HepG2 (cell line): ENCODE results near the gene SRGAP3. TPM values are rescaled to one million over a fixed set of nuclear protein-coding genes. Genes with fewer than 3 reads are reported as not detected.

Experiments
- ATAC-seq: fragments of 200-7000 bp; cut with Tn5 transposase; 3 replicates; pipeline ENCODE4 v1.9.1; 2020; ENCODE audit warnings: mild to moderate bottlenecking, moderate library complexity
- BruUV-seq: library from RNA; stranded (reverse); fragments of 400-500 nt; replicated peaks from 2 replicates; lab custom pipeline; 2021; lab: Mats Ljungman, UMichigan
- CTCF ChIA-PET: fragments of 300-600 bp; formaldehyde crosslinking; extraction: SDS; loops from one replicate; lab custom pipeline; 2021; ENCODE audit warnings: low total read pairs, inconsistent platforms, low intra/inter-chr PET ratio; lab: Yijun Ruan, JAX
- POLR2A ChIA-PET: fragments of 350-600 bp; sonication (Branson Sonifier 250); formaldehyde crosslinking; loops from one replicate; lab custom pipeline; 2020; ENCODE audit warnings: antibody characterized with exemption, inconsistent platforms; lab: Yijun Ruan, JAX
- DNase-seq: peaks from one replicate; pipeline ENCODE4 v3.0.0-alpha.2; 2015; ENCODE audit warnings: low spot score
- FAIRE-seq: peaks from 3 replicates; lab custom pipeline; 2011; peaks lifted over from hg19 to GRCh38; lab: Jason Lieb, UNC
- H2AFZ ChIP-seq: one replicate; pipeline ENCODE4 v1.6.1; 2011; ENCODE audit warnings: low read length, inconsistent platforms
- H3K27ac ChIP-seq: fragments of 300-600 bp; 3 replicates; pipeline ENCODE4 v1.8.0; 2011; ENCODE audit warnings: mixed run types, mild to moderate bottlenecking, mixed read lengths, low read length, inconsistent platforms; ENCODE audit not compliant: insufficient read depth; ENCODE audit errors: extremely low read length
- H3K27me3 ChIP-seq, 2 experiments: fragments of 200-600 bp in 1 of 2; 2 replicates in 1 of 2; 3 replicates in 1 of 2; pipeline versions ENCODE4 v1.6.0 to v1.8.0; 2011; ENCODE audit warnings: low read length in 2 of 2, mild to moderate bottlenecking in 2 of 2, moderate library complexity in 2 of 2, inconsistent platforms in 1 of 2; ENCODE audit not compliant: insufficient read depth in 2 of 2, control insufficient read depth in 1 of 2
- H3K36me3 ChIP-seq, 2 experiments: fragments of 200-600 bp in 1 of 2; replicated peaks in 1 of 2; 2 replicates in 1 of 2; 3 replicates in 1 of 2; pipeline versions ENCODE4 v1.5.1 to v1.8.0; 2011; ENCODE audit warnings: low read length in 2 of 2, inconsistent platforms in 1 of 2; ENCODE audit not compliant: insufficient read depth in 2 of 2, control insufficient read depth in 1 of 2
- H3K4me1 ChIP-seq: 2 replicates; pipeline ENCODE4 v1.5.1; 2012; ENCODE audit warnings: low read length, inconsistent platforms; ENCODE audit not compliant: insufficient read depth
- H3K4me2 ChIP-seq: 2 replicates; pipeline ENCODE4 v1.6.0; 2011; ENCODE audit warnings: low read depth, low read length, inconsistent platforms
- H3K4me3 ChIP-seq, 3 experiments: fragments of 200-600 bp in 1 of 3; sonication (generic), shearing (Covaris generic) in 1 of 3; replicated peaks in 1 of 3; 2 replicates each; pipeline ENCODE4 v1.5.1; 2011 to 2016; ENCODE audit warnings: low read length in 3 of 3, inconsistent platforms in 2 of 3, low read depth in 2 of 3, mild to moderate bottlenecking in 2 of 3, control low read depth in 1 of 3, mixed read lengths in 1 of 3; ENCODE audit not compliant: insufficient read depth in 1 of 3
- H3K79me2 ChIP-seq: one replicate; pipeline ENCODE4 v1.6.1; 2011; ENCODE audit warnings: low read length, inconsistent platforms; ENCODE audit not compliant: insufficient read depth
- H3K9ac ChIP-seq: 2 replicates; pipeline ENCODE4 v1.6.0; 2011; ENCODE audit warnings: mild to moderate bottlenecking, low read depth, low read length, inconsistent platforms; ENCODE audit not compliant: insufficient read depth
- H3K9me3 ChIP-seq: 2 replicates; pipeline ENCODE4 v1.5.1; 2012; ENCODE audit warnings: mild to moderate bottlenecking, low read length
- H4K20me1 ChIP-seq: 2 replicates; pipeline ENCODE4 v1.6.0; 2011; ENCODE audit warnings: inconsistent platforms, mild to moderate bottlenecking, low read length, moderate library complexity; ENCODE audit not compliant: insufficient read depth
- GFI1 ChIP-seq: sonication (generic); formaldehyde crosslinking; IDR thresholded peaks from 2 replicates; pipeline ENCODE4 v1.5.0; 2020; ENCODE audit warnings: missing genetic modification reagents, mild to moderate bottlenecking, borderline replicate concordance
- HNF4G ChIP-seq, 2 experiments: sonication (generic) in 1 of 2; formaldehyde crosslinking in 1 of 2; IDR thresholded peaks; 2 replicates each; pipeline versions ENCODE4 v1.4.0 to v1.6.1; 2011 to 2020; ENCODE audit warnings: borderline replicate concordance in 2 of 2, low read depth in 2 of 2, mild to moderate bottlenecking in 2 of 2, low read length in 1 of 2, missing genetic modification reagents in 1 of 2, moderate library complexity in 1 of 2
- MTERF4 ChIP-seq: sonication (generic); formaldehyde crosslinking; IDR thresholded peaks from 2 replicates; pipeline ENCODE4 v1.8.0; 2023; ENCODE audit warnings: mild to moderate bottlenecking, missing genetic modification reagents
- NFKB2 ChIP-seq: sonication (generic); formaldehyde crosslinking; IDR thresholded peaks from 2 replicates; pipeline ENCODE4 v1.4.0; 2020; ENCODE audit warnings: missing genetic modification reagents, borderline replicate concordance
- REPIN1 ChIP-seq: sonication (generic); formaldehyde crosslinking; IDR thresholded peaks from 2 replicates; pipeline ENCODE4 v1.8.0; 2022; ENCODE audit warnings: missing genetic modification reagents, low read depth, mild to moderate bottlenecking, borderline replicate concordance
- SKIL ChIP-seq: sonication (generic); formaldehyde crosslinking; IDR thresholded peaks from 2 replicates; pipeline ENCODE4 v1.8.0; 2022; ENCODE audit warnings: missing genetic modification reagents, mild to moderate bottlenecking, moderate library complexity, borderline replicate concordance
- SMARCC2 ChIP-seq: fragments of 450-650 bp; IDR thresholded peaks from 2 replicates; pipeline ENCODE4 v1.6.1; 2017; ENCODE audit warnings: antibody characterized with exemption, mild to moderate bottlenecking
- SMYD3 ChIP-seq: sonication (generic); formaldehyde crosslinking; IDR thresholded peaks from 2 replicates; pipeline ENCODE4 v1.8.1; 2023; ENCODE audit warnings: mild to moderate bottlenecking, missing genetic modification reagents
- TEAD3 ChIP-seq: optimal IDR thresholded peaks from 2 replicates; pipeline ENCODE3; 2016; ENCODE audit warnings: borderline replicate concordance
- ZNF263 ChIP-seq: sonication (generic); formaldehyde crosslinking; IDR thresholded peaks from 2 replicates; pipeline ENCODE4 v1.4.0; 2020; ENCODE audit warnings: missing genetic modification reagents
- ZNF333 ChIP-seq: sonication (generic); formaldehyde crosslinking; IDR thresholded peaks from 2 replicates; pipeline ENCODE4 v1.4.0; 2020; ENCODE audit warnings: mild to moderate bottlenecking, missing genetic modification reagents, borderline replicate concordance
- WGBS: methylation state at CpG from one replicate; pipeline ENCODE4 v1.1.6; 2017; ENCODE audit warnings: low lambda C conversion rate; 5-methylcytosine and 5-hydroxymethylcytosine counted together
- in situ Hi-C: cut with HindIII; loops from 2 replicates; pipeline ENCODE4 v1.10.0; 2017; ENCODE audit warnings: low pct_unique_long_range_greater_than_20kb; ENCODE audit not compliant: extremely low pct_ligation_motif_present
- intact Hi-C: fragments of 100-400 bp; cut with micrococcal nuclease; formaldehyde crosslinking; loops from one replicate; pipeline ENCODE4 v1.10.0; 2022; ENCODE audit not compliant: unreplicated experiment
- polyA plus RNA-seq, 8 experiments: library from polyadenylated mRNA; depleted of rRNA in 3 of 8; stranded (reverse) in 7 of 8; unstranded in 1 of 8; fragments of >200 nt; fragmentation: Illumina TruSeq in 4 of 8; extraction: Trizol in 4 of 8; gene quantifications; 2 replicates each; pipeline versions ENCODE4 v1.2.1 to v1.2.3, GENCODE V29; 2011 to 2016; ENCODE audit warnings: low read depth in 4 of 8, missing spikeins in 1 of 8, mixed read lengths in 1 of 8; ENCODE audit not compliant: insufficient read depth in 1 of 8
- total RNA-seq, 5 experiments: library from RNA; depleted of rRNA; stranded (reverse); fragments of >200 nt; fragmentation: Illumina TruSeq; extraction: Trizol; gene quantifications; 2 replicates each; pipeline ENCODE4 v1.2.3, GENCODE V29; 2016; ENCODE audit warnings: low read depth in 1 of 5
- TF ChIP-seq, protein P1 (sequence below): sonication (generic); formaldehyde crosslinking; IDR thresholded peaks from 2 replicates; pipeline ENCODE4 v1.5.0; 2020; ENCODE audit warnings: missing genetic modification reagents

Gene SRGAP3
- total and polyA plus RNA-seq, 2 of the 13 experiments (the other 11 are each of a cell fraction or from before 2014, with no cell fraction given): 1.2 to 1.4 TPM

- no peak for ATAC-seq
- Histone ChIP-seq H3K27ac (no peak overlapping the region), H3K27me3 (peaks cover 0 to 7% of the 10 kb centered on the region in 2 experiments; a peak in 1 of 5 replicates), H3K4me2 (no peak overlapping the region), H3K36me3 (no peaks in the 10 kb centered on the region), H3K79me2 (no peaks in the 10 kb centered on the region), H3K4me3 (no peak overlapping the region), H2AFZ (no peak overlapping the region), H4K20me1 (no peaks in the 10 kb centered on the region), H3K9me3 (no peaks in the 10 kb centered on the region), H3K4me1 (peaks cover 11% of the 10 kb centered on the region), H3K9ac (no peak overlapping the region)
- ChIA-PET POLR2A (no interaction called here), CTCF (no interaction called here)
- WGBS: 62% methylated on average over 8 of the region's 8 CpGs
- no TSS peak for BruUV-seq
- intact Hi-C loops: no loop called here
- no peak for DNase-seq
- in situ Hi-C loops: no loop called here
- FAIRE-seq: no peak
- TF ChIP-seq HNF4G (IDR thresholded peaks at IDR 0.05; ENCODE audit: borderline replicate concordance, low read depth, low read length) (no peak), HNF4G (CRISPR knock-in tag; IDR thresholded peaks at IDR 0.05; ENCODE audit: borderline replicate concordance, low read depth) (no peak), SKIL (CRISPR knock-in tag) (no peak), ZNF333 (CRISPR knock-in tag) (no peak), REPIN1 (CRISPR knock-in tag) (no peak), TEAD3 (CRISPR knock-in tag) (no peak), NFKB2 (CRISPR knock-in tag) (no peak), ZNF263 (no peak), GFI1 (CRISPR knock-in tag) (no peak), SMYD3 (no peak), MTERF4 (no peak), SMARCC2 (no peak)
- TF ChIP-seq, protein P1, sequence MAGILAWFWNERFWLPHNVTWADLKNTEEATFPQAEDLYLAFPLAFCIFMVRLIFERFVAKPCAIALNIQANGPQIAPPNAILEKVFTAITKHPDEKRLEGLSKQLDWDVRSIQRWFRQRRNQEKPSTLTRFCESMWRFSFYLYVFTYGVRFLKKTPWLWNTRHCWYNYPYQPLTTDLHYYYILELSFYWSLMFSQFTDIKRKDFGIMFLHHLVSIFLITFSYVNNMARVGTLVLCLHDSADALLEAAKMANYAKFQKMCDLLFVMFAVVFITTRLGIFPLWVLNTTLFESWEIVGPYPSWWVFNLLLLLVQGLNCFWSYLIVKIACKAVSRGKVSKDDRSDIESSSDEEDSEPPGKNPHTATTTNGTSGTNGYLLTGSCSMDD: no peak
Measured at GRCh38 chr3:9190276-9190675, 59.2 kb downstream of the SRGAP3 start.
